BLaER1 treated with 17β-estradiol and CSF1 and Interleukin-3, amounts not matched to agents 10 nM and 100 nM (cell line): ENCODE data around the gene REC8.

Source experiments
- H3K27ac ChIP-seq, 11 experiments: shearing (Covaris generic); formaldehyde crosslinking; 2 replicates each; pipeline ENCODE4 v1.8.1; 2022
- H3K27me3 ChIP-seq, 11 experiments: shearing (Covaris generic); formaldehyde crosslinking; 2 replicates each; pipeline ENCODE4 v1.8.1; 2022
- H3K36me3 ChIP-seq, 11 experiments: shearing (Covaris generic); formaldehyde crosslinking; 2 replicates each; pipeline ENCODE4 v1.8.1; 2022
- H3K4me1 ChIP-seq, 10 experiments: shearing (Covaris generic); formaldehyde crosslinking; 2 replicates each; pipeline ENCODE4 v1.8.1; 2022
- H3K4me2 ChIP-seq, 11 experiments: shearing (Covaris generic); formaldehyde crosslinking; 2 replicates each; pipeline ENCODE4 v1.8.1; 2022
- H3K4me3 ChIP-seq, 10 experiments: shearing (Covaris generic); formaldehyde crosslinking; 2 replicates each; pipeline ENCODE4 v1.8.1; 2022
- H3K9ac ChIP-seq, 11 experiments: shearing (Covaris generic); formaldehyde crosslinking; 2 replicates each; pipeline ENCODE4 v1.8.1; 2022
- H3K9me3 ChIP-seq, 11 experiments: shearing (Covaris generic); formaldehyde crosslinking; replicated peaks in 1 of 11; 2 replicates each; pipeline ENCODE4 v1.8.1; 2022
- H4K20me1 ChIP-seq, 11 experiments: shearing (Covaris generic); formaldehyde crosslinking; 2 replicates each; pipeline ENCODE4 v1.8.1; 2022
- Cebpa-rat ChIP-seq, 11 experiments: shearing (Covaris generic); IDR thresholded peaks; 2 replicates each; pipeline ENCODE4 v1.8.1; 2022

The REC8 gene

GRCh38 chr14:24136684-24137528, 35.0 kb upstream of the REC8 start:
- H3K9me3 ChIP-seq = no peaks in the 10 kb centered on the region
- no peak for TF ChIP-seq Cebpa-rat (IDR thresholded peaks at IDR 0.05)
- peaks cover 25 to 32% (median 27%) of the 10 kb centered on the region in 11 experiments for H3K36me3 ChIP-seq
- H3K4me1 ChIP-seq = peaks cover 43 to 54% (median 47%) of the 10 kb centered on the region in 10 experiments
- H3K9ac ChIP-seq = peak overlapping the region; percentile 93 to 98 (median 96)
- peak overlapping the region; percentile 85 to 99 (median 97) for H3K4me2 ChIP-seq
- peak overlapping the region; percentile 82 to 96 (median 92); a peak in 21 of 22 replicates for H3K27ac ChIP-seq
- peaks cover 0 to 49% (median 34%) of the 10 kb centered on the region in 11 experiments; a peak in 17 of 22 replicates for H4K20me1 ChIP-seq
- H3K4me3 ChIP-seq = peak overlapping the region; percentile 83 to 100 (median 96)
- H3K27me3 ChIP-seq = no peaks in the 10 kb centered on the region

- Histone ChIP-seq H3K27me3 (no peaks in the 10 kb centered on the region), H3K4me2 (peak overlapping the region; percentile 85 to 99 (median 97)), H3K4me1 (peaks cover 52 to 58% (median 55%) of the 10 kb centered on the region in 10 experiments), H3K9me3 (no peaks in the 10 kb centered on the region), H3K36me3 (peaks cover 25 to 38% (median 31%) of the 10 kb centered on the region in 11 experiments), H3K9ac (peak overlapping the region; percentile 12 to 98 (median 96); a peak in 14 of 22 replicates), H3K4me3 (peak overlapping the region; percentile 83 to 100 (median 96); a peak in 17 of 20 replicates), H3K27ac (peak overlapping the region in 1 of 11 experiments; percentile 96; a peak in 1 of 22 replicates), H4K20me1 (peaks cover 0 to 50% (median 34%) of the 10 kb centered on the region in 11 experiments; a peak in 17 of 22 replicates)
- TF ChIP-seq Cebpa-rat (IDR thresholded peaks at IDR 0.05) = no peak
Observed at GRCh38 chr14:24137529-24138395, 34.1 kb upstream of the REC8 start.

- Histone ChIP-seq H4K20me1 (peaks cover 0 to 59% (median 41%) of the 10 kb centered on the region in 11 experiments; a peak in 17 of 22 replicates), H3K4me3 (peak overlapping the region in 5 of 10 experiments; percentile 81 to 93 (median 87); a peak in 2 of 20 replicates), H3K36me3 (peaks cover 32 to 47% (median 38%) of the 10 kb centered on the region in 11 experiments), H3K9ac (peak overlapping the region in 3 of 11 experiments; percentile 12 to 82 (median 44); a peak in 2 of 22 replicates), H3K27me3 (no peaks in the 10 kb centered on the region), H3K9me3 (no peaks in the 10 kb centered on the region), H3K27ac (no peak overlapping the region), H3K4me1 (peaks cover 60 to 67% (median 64%) of the 10 kb centered on the region in 10 experiments), H3K4me2 (peak overlapping the region; percentile 84 to 99 (median 96))
- no peak for TF ChIP-seq Cebpa-rat (IDR thresholded peaks at IDR 0.05)
Observed at GRCh38 chr14:24138396-24139271, 33.2 kb upstream of the REC8 start.

GRCh38 chr14:24139272-24139934, 32.5 kb upstream of the REC8 start:
- H3K36me3 ChIP-seq = peaks cover 39 to 55% (median 46%) of the 10 kb centered on the region in 11 experiments
- H3K4me3 ChIP-seq = peak overlapping the region in 9 of 10 experiments; percentile 64 to 89 (median 82); a peak in 17 of 20 replicates
- H3K9ac ChIP-seq = peak overlapping the region in 9 of 11 experiments; percentile 21 to 87 (median 36); a peak in 9 of 22 replicates
- peak overlapping the region; percentile 84 to 99 (median 96) for H3K4me2 ChIP-seq
- no peak overlapping the region for H3K27ac ChIP-seq
- TF ChIP-seq Cebpa-rat (IDR thresholded peaks at IDR 0.05) = no peak
- no peaks in the 10 kb centered on the region for H3K27me3 ChIP-seq
- H4K20me1 ChIP-seq = peaks cover 0 to 66% (median 45%) of the 10 kb centered on the region in 11 experiments; a peak in 17 of 22 replicates
- H3K4me1 ChIP-seq = peaks cover 67 to 75% (median 72%) of the 10 kb centered on the region in 10 experiments
- no peaks in the 10 kb centered on the region for H3K9me3 ChIP-seq

GRCh38 chr14:24141097-24141880, 30.6 kb upstream of the REC8 start, which contains the start of gene EMC9:
TSS of gene EMC9 (minus strand) at chr14:24141591. CDS start at chr14:24141304, 287 bp downstream.
- H3K36me3 ChIP-seq = peaks cover 39 to 65% (median 52%) of the 10 kb centered on the region in 11 experiments
- H3K9me3 ChIP-seq = no peaks in the 10 kb centered on the region
- H3K9ac ChIP-seq = peak within 1 kb of the TSS; percentile 79 to 95 (median 90)
- H3K27me3 ChIP-seq = no peaks in the 10 kb centered on the region
- TF ChIP-seq Cebpa-rat (IDR thresholded peaks at IDR 0.05) = no peak
- H3K27ac ChIP-seq = peak within 1 kb of the TSS; percentile 44 to 93 (median 86); a peak in 21 of 22 replicates
- H3K4me1 ChIP-seq = peaks cover 78 to 85% (median 81%) of the 10 kb centered on the region in 10 experiments
- H4K20me1 ChIP-seq = peaks cover 0 to 70% (median 45%) of the 10 kb centered on the region in 11 experiments; a peak in 17 of 22 replicates
- peak within 1 kb of the TSS; percentile 64 to 89 (median 82) for H3K4me3 ChIP-seq
- peak within 1 kb of the TSS; percentile 85 to 99 (median 96) for H3K4me2 ChIP-seq

- H3K4me1 ChIP-seq = peaks cover 64 to 72% (median 67%) of the 10 kb centered on the region in 10 experiments
- peak overlapping the region in 6 of 11 experiments; percentile 10 to 48 (median 39); a peak in 10 of 22 replicates for H3K9ac ChIP-seq
- peak overlapping the region; percentile 25 to 98 (median 90); a peak in 21 of 22 replicates for H3K4me2 ChIP-seq
Observed at GRCh38 chr14:24143511-24143910, 28.4 kb upstream of the REC8 start.

More at GRCh38 chr14:24143511-24143910, 28.4 kb upstream of the REC8 start:
- Histone ChIP-seq H3K27ac (peak overlapping the region in 3 of 11 experiments; percentile 5 to 31 (median 20); a peak in 2 of 22 replicates), H3K27me3 (no peaks in the 10 kb centered on the region), H3K9me3 (no peaks in the 10 kb centered on the region), H3K4me3 (peak overlapping the region in 5 of 10 experiments; percentile 14 to 46 (median 30); a peak in 6 of 20 replicates), H4K20me1 (peaks cover 0 to 58% (median 35%) of the 10 kb centered on the region in 11 experiments; a peak in 18 of 22 replicates), H3K36me3 (peaks cover 26 to 51% (median 40%) of the 10 kb centered on the region in 11 experiments)
- TF ChIP-seq Cebpa-rat (IDR thresholded peaks at IDR 0.05) = no peak
